IgD-negative memory B cell (primary cell): ENCODE data around the gene AUH. TPM values are rescaled to one million over a fixed set of nuclear protein-coding genes. Genes with fewer than 3 reads are reported as not detected.

Source experiments
- H3K27ac Mint-ChIP-seq, 3 donors: one replicate each; pipeline ENCODE4 v1.8.0; 2020 to 2022; ENCODE audit warnings: mild to moderate bottlenecking in 3 of 3, mixed read lengths in 3 of 3, moderate library complexity in 1 of 3
- H3K27me3 Mint-ChIP-seq: one replicate; pipeline ENCODE4 v1.8.0; 2021; ENCODE audit warnings: mixed read lengths
- H3K36me3 Mint-ChIP-seq: one replicate; pipeline ENCODE4 v1.8.0; 2020; ENCODE audit warnings: mild to moderate bottlenecking, mixed read lengths
- H3K4me1 Mint-ChIP-seq, 3 donors: one replicate each; pipeline ENCODE4 v1.8.0; 2020 to 2022; ENCODE audit warnings: mixed read lengths in 3 of 3, mild to moderate bottlenecking in 1 of 3
- H3K4me3 Mint-ChIP-seq, 4 donors: one replicate each; pipeline ENCODE4 v1.8.0; 2020 to 2022; ENCODE audit warnings: mild to moderate bottlenecking in 4 of 4, mixed read lengths in 4 of 4, moderate library complexity in 3 of 4
- H3K9me3 Mint-ChIP-seq, 3 donors: one replicate each; pipeline ENCODE4 v1.8.0; 2020 to 2021; ENCODE audit warnings: mixed read lengths in 3 of 3, mild to moderate bottlenecking in 1 of 3
- polyA plus RNA-seq: library from polyadenylated mRNA; unstranded; fragments of 300-500 nt; fragmentation: Illumina TruSeq; gene quantifications from one replicate; pipeline ENCODE4 v1.2.3, GENCODE V29; 2021

Gene AUH
- polyA plus RNA-seq, 1 donor from 2014 or later = 15.7 TPM

DNA sequence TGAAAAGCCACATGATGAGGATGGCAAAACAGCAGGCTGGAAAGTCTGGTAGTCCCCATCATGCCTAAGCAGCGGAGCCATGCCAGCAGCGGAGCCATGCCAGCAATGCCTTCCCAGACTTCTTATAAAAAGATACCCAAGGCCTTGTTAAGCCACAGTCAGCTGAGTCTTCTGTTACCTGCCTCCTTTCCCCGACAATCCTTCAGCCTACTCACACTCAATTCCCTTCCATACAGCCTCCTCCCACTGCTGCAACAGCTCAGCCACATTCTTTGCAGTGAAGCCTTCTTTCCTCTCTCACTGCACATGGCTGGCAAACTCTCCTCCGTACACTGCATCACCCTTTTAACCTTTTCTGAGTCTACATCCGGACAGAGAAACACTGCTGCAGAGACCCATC lies 114.9 kb downstream of the AUH start:
- Mint-ChIP-seq H3K36me3 (peaks cover 4% of the 10 kb centered on the region), H3K4me1 (peaks cover 12 to 19% (median 14%) of the 10 kb centered on the region in 3 donors), H3K27me3 (no peaks in the 10 kb centered on the region), H3K9me3 (no peaks in the 10 kb centered on the region), H3K4me3 (no peak overlapping the region), H3K27ac (no peak overlapping the region)

GRCh38 chr9:91245431-91246313 lies 116.0 kb downstream of the AUH start:
- no peaks in the 10 kb centered on the region for H3K27me3 Mint-ChIP-seq
- no peak overlapping the region for H3K27ac Mint-ChIP-seq
- peaks cover 2% of the 10 kb centered on the region for H3K36me3 Mint-ChIP-seq
- H3K9me3 Mint-ChIP-seq = peaks cover 0 to under 1% (median 0%) of the 10 kb centered on the region in 3 donors
- H3K4me3 Mint-ChIP-seq = no peak overlapping the region
- peaks cover 12 to 19% (median 14%) of the 10 kb centered on the region in 3 donors for H3K4me1 Mint-ChIP-seq

- H3K27me3 Mint-ChIP-seq = no peaks in the 10 kb centered on the region
- peaks cover 1% of the 10 kb centered on the region for H3K36me3 Mint-ChIP-seq
- peaks cover 12 to 19% (median 14%) of the 10 kb centered on the region in 3 donors for H3K4me1 Mint-ChIP-seq
- no peak overlapping the region for H3K27ac Mint-ChIP-seq
- no peak overlapping the region for H3K4me3 Mint-ChIP-seq
- H3K9me3 Mint-ChIP-seq = peaks cover 0 to 2% (median 0%) of the 10 kb centered on the region in 3 donors
These were observed 118.7 kb downstream of the AUH start for GRCh38 chr9:91243029-91243428.

GRCh38 chr9:91241909-91242308 lies 119.8 kb downstream of the AUH start:
- Mint-ChIP-seq H3K27me3 (no peaks in the 10 kb centered on the region), H3K36me3 (peaks cover 5% of the 10 kb centered on the region), H3K27ac (no peak overlapping the region), H3K4me1 (peaks cover 9 to 15% (median 14%) of the 10 kb centered on the region in 3 donors), H3K9me3 (peaks cover 0 to 2% (median 0%) of the 10 kb centered on the region in 3 donors), H3K4me3 (no peak overlapping the region)

GRCh38 chr9:91240596-91241165 lies 121.0 kb downstream of the AUH start:
- H3K36me3 Mint-ChIP-seq = peaks cover 5% of the 10 kb centered on the region
- peaks cover 0 to 2% (median 0%) of the 10 kb centered on the region in 3 donors for H3K9me3 Mint-ChIP-seq
- H3K4me3 Mint-ChIP-seq = no peak overlapping the region
- H3K27ac Mint-ChIP-seq = no peak overlapping the region
- H3K27me3 Mint-ChIP-seq = no peaks in the 10 kb centered on the region
- peaks cover 4 to 7% (median 7%) of the 10 kb centered on the region in 3 donors for H3K4me1 Mint-ChIP-seq

- H3K27me3 Mint-ChIP-seq = no peaks in the 10 kb centered on the region
- H3K36me3 Mint-ChIP-seq = peaks cover 5% of the 10 kb centered on the region
- peaks cover 0 to 2% (median 0%) of the 10 kb centered on the region in 3 donors for H3K9me3 Mint-ChIP-seq
- no peaks in the 10 kb centered on the region for H3K4me1 Mint-ChIP-seq
- H3K27ac Mint-ChIP-seq = no peak overlapping the region
- H3K4me3 Mint-ChIP-seq = no peak overlapping the region
These were observed 122.2 kb downstream of the AUH start for GRCh38 chr9:91239367-91240111.

DNA sequence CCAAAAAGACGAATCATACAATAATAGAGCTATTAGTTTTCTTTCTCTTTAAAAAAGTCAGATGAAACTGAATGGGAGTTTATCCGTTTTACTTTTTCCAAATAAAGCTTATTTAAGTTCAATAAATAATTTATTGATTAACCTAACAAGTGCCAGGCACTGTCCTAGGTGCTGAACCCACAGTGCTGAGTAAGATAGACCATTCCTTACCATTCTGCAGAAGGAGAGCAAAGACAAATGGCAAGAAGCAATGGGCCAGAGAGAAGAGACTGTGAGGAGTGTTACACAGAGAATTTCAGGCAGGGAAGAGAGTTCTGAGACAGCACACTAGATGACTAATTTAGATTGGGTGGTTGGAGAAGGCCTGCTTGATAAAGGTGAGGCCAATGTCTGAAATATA lies 127.2 kb downstream of the AUH start:
- Mint-ChIP-seq H3K27ac (no peak overlapping the region), H3K4me1 (no peaks in the 10 kb centered on the region), H3K27me3 (no peaks in the 10 kb centered on the region), H3K9me3 (no peaks in the 10 kb centered on the region), H3K4me3 (peak overlapping the region in 1 of 4 donors; percentile 20), H3K36me3 (peaks cover 14% of the 10 kb centered on the region)

GRCh38 chr9:91231619-91232018 lies 130.1 kb downstream of the AUH start:
- Mint-ChIP-seq H3K9me3 (no peaks in the 10 kb centered on the region), H3K4me1 (no peaks in the 10 kb centered on the region), H3K27me3 (no peaks in the 10 kb centered on the region), H3K36me3 (peaks cover 9% of the 10 kb centered on the region), H3K4me3 (no peak overlapping the region), H3K27ac (no peak overlapping the region)

- Mint-ChIP-seq H3K4me1 (no peaks in the 10 kb centered on the region), H3K9me3 (no peaks in the 10 kb centered on the region), H3K27me3 (no peaks in the 10 kb centered on the region), H3K27ac (no peak overlapping the region), H3K36me3 (peaks cover 12% of the 10 kb centered on the region), H3K4me3 (no peak overlapping the region)
These were observed 138.7 kb downstream of the AUH start for GRCh38 chr9:91223000-91223399.

GRCh38 chr9:91222457-91222856 lies 139.3 kb downstream of the AUH start:
- Mint-ChIP-seq H3K4me1 (no peaks in the 10 kb centered on the region), H3K27ac (no peak overlapping the region), H3K36me3 (peaks cover 12% of the 10 kb centered on the region), H3K4me3 (no peak overlapping the region), H3K9me3 (no peaks in the 10 kb centered on the region), H3K27me3 (no peaks in the 10 kb centered on the region)

GRCh38 chr9:91221332-91221731 lies 140.4 kb downstream of the AUH start:
- H3K36me3 Mint-ChIP-seq = peaks cover 16% of the 10 kb centered on the region
- no peaks in the 10 kb centered on the region for H3K4me1 Mint-ChIP-seq
- no peaks in the 10 kb centered on the region for H3K9me3 Mint-ChIP-seq
- no peak overlapping the region for H3K4me3 Mint-ChIP-seq
- no peaks in the 10 kb centered on the region for H3K27me3 Mint-ChIP-seq
- peak overlapping the region in 1 of 3 donors; percentile 34 for H3K27ac Mint-ChIP-seq

GRCh38 chr9:91220491-91221135 lies 141.1 kb downstream of the AUH start:
- Mint-ChIP-seq H3K27me3 (no peaks in the 10 kb centered on the region), H3K4me1 (no peaks in the 10 kb centered on the region), H3K9me3 (no peaks in the 10 kb centered on the region), H3K36me3 (peaks cover 16% of the 10 kb centered on the region), H3K4me3 (no peak overlapping the region), H3K27ac (no peak overlapping the region)

DNA sequence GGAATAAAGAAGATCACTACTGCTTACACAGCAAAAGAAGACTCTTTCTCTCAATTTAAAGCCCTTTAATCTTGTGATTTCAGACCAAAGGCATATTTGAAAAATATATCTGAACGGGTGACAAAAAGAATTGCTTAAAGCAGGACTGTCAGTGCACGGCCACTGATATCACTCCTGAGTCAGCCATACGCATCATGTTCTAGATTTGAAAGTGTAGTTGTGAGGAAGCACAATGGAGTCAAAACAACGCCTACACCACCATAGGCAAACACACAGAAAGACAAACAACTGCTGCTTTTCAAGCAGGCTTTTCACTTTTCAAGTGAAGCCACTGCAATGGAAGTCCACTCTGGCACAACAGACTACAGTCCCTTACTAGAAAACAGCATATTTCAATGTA lies 141.7 kb downstream of the AUH start:
- no peak overlapping the region for H3K4me3 Mint-ChIP-seq
- peaks cover 16% of the 10 kb centered on the region for H3K36me3 Mint-ChIP-seq
- no peaks in the 10 kb centered on the region for H3K27me3 Mint-ChIP-seq
- H3K4me1 Mint-ChIP-seq = no peaks in the 10 kb centered on the region
- H3K9me3 Mint-ChIP-seq = no peaks in the 10 kb centered on the region
- no peak overlapping the region for H3K27ac Mint-ChIP-seq

DNA sequence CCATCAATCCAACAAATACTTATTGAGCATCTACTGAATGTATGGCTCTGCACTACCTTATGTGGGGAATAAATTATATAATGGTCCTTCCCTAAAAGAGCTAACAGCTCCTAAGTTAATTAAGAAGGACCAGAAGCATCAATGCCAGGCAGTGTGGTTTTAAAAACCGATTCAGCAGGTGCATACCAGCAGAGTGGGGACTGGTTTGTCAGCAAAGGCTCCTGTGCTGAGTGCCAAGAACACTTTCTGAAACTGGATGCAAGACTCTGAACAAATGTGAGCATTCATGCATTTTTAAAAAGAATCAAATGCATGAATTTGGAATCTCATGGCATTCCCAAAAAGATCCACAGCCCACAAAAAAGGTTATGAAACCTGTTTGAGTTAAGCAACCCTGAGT lies 142.2 kb downstream of the AUH start:
- Mint-ChIP-seq H3K27ac (no peak overlapping the region), H3K4me3 (no peak overlapping the region), H3K27me3 (no peaks in the 10 kb centered on the region), H3K9me3 (no peaks in the 10 kb centered on the region), H3K36me3 (peaks cover 16% of the 10 kb centered on the region), H3K4me1 (no peaks in the 10 kb centered on the region)

DNA sequence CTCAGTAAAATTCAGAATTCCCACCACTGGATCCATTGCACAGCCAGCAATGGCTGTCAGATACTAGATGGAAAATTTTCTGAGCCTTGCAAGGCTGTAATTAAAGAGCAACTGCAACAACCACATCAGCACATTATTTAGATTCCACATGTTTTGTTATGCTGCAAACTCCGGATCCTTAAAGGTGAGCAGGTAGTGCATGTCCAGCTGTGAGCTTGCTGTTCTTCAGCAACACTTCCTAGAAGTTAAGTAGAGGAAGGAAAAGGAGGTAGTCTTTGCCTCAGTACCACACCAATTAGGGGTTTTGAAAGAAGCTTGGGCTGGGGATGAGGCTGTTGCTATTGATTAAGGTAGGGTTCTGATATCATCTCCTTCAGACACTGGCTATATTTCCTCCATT lies 144.3 kb downstream of the AUH start:
- Mint-ChIP-seq H3K4me3 (no peak overlapping the region), H3K27me3 (no peaks in the 10 kb centered on the region), H3K36me3 (peaks cover 19% of the 10 kb centered on the region), H3K27ac (no peak overlapping the region), H3K4me1 (peaks cover 0 to 3% (median 1%) of the 10 kb centered on the region in 3 donors), H3K9me3 (no peaks in the 10 kb centered on the region)
